GM12892 (cell line): ENCODE results near the gene DHX35.
"Not testable (repeated sequence)": the region's sequence is repeated elsewhere in the genome, so short reads cannot be mapped to it uniquely, and the experiment has no call there.

Source experiments
- DNase-seq: peaks from one replicate; pipeline ENCODE4 v3.0.0; 2011; ENCODE audit not compliant: insufficient read length
- FAIRE-seq: peaks from 2 replicates; lab custom pipeline; 2011; peaks lifted over from hg19 to GRCh38; lab: Jason Lieb, UNC
- POLR2A ChIP-seq: IDR thresholded peaks from 2 replicates; pipeline ENCODE4 v1.6.1; 2011; ENCODE audit warnings: low read depth, low read length, control low read depth
- POLR2AphosphoS5 ChIP-seq: IDR thresholded peaks from 2 replicates; pipeline ENCODE4 v1.6.1; 2011; ENCODE audit warnings: low read depth, low read length, control low read depth
- TAF1 ChIP-seq: IDR thresholded peaks from 2 replicates; pipeline ENCODE4 v1.6.1; 2011; ENCODE audit warnings: low read depth, mild to moderate bottlenecking, control low read depth, low read length, borderline replicate concordance

DHX35 gene

GRCh38 chr20:38990728-38991127 is 28.6 kb downstream of the DHX35 start:
- DNase-seq, result no peak
- no peak for FAIRE-seq
- TF ChIP-seq POLR2A (no peak), POLR2AphosphoS5 (no peak), TAF1 (no peak)

- TF ChIP-seq POLR2AphosphoS5 (no peak), TAF1 (no peak), POLR2A (no peak)
- no peak for DNase-seq
- no peak for FAIRE-seq
These were observed 29.9 kb downstream of the DHX35 start for GRCh38 chr20:38991814-38992704.

- TF ChIP-seq TAF1 (no peak), POLR2AphosphoS5 (no peak), POLR2A (no peak)
These were observed 33.4 kb downstream of the DHX35 start for GRCh38 chr20:38995536-38996044.

GRCh38 chr20:38996866-38997265 is 34.7 kb downstream of the DHX35 start:
- FAIRE-seq, DNase-seq: not testable (repeated sequence)

More at GRCh38 chr20:38995536-38996044, 33.4 kb downstream of the DHX35 start:
- no peak for DNase-seq
- no peak for FAIRE-seq

GRCh38 chr20:38997622-38998021 is 35.5 kb downstream of the DHX35 start:
- TF ChIP-seq TAF1 (no peak), POLR2A (no peak), POLR2AphosphoS5 (no peak)
- FAIRE-seq, result peak; percentile 82
- DNase-seq, result peak; percentile 55

GRCh38 chr20:38999217-38999616 is 37.1 kb downstream of the DHX35 start:
- DNase-seq, result no peak
- no peak for TF ChIP-seq POLR2AphosphoS5
- TF ChIP-seq POLR2A, result no peak
- no peak for FAIRE-seq

- no peak for FAIRE-seq
- no peak for DNase-seq
- no peak for TF ChIP-seq TAF1
- TF ChIP-seq POLR2AphosphoS5, result no peak
- TF ChIP-seq POLR2A, result no peak
These were observed 38.1 kb downstream of the DHX35 start for GRCh38 chr20:38999965-39000910.

GRCh38 chr20:39004508-39004907 is 42.4 kb downstream of the DHX35 start:
- FAIRE-seq (no peak), DNase-seq (no peak)
- no peak for TF ChIP-seq TAF1
- no peak for TF ChIP-seq POLR2A
- no peak for TF ChIP-seq POLR2AphosphoS5

GRCh38 chr20:39009348-39009747 is 47.2 kb downstream of the DHX35 start:
- no peak for DNase-seq
- no peak for FAIRE-seq
- no peak for TF ChIP-seq POLR2AphosphoS5
- no peak for TF ChIP-seq POLR2A
- no peak for TF ChIP-seq TAF1

- TF ChIP-seq POLR2AphosphoS5, result no peak
- no peak for TF ChIP-seq TAF1
- no peak for TF ChIP-seq POLR2A
- DNase-seq, result no peak
- FAIRE-seq, result no peak
These were observed 48.4 kb downstream of the DHX35 start for GRCh38 chr20:39010496-39010895.

GRCh38 chr20:39013662-39014109 is 51.5 kb downstream of the DHX35 start:
- TF ChIP-seq POLR2AphosphoS5 (no peak), POLR2A (no peak), TAF1 (no peak)
- FAIRE-seq (no peak), DNase-seq (no peak)

GRCh38 chr20:39016041-39016440 is 53.9 kb downstream of the DHX35 start:
- TF ChIP-seq POLR2AphosphoS5 (no peak), TAF1 (no peak), POLR2A (no peak)
- FAIRE-seq (no peak), DNase-seq (no peak)
